Activated naive CD8-positive, alpha-beta T cell treated with anti-CD3 and anti-CD28 coated beads, Interleukin-2, amount 50 U/mL, for 24 hours (primary cell): ENCODE results near the gene SERTAD1.
A peak's percentile ranks its signal among the peaks of the same experiment; 100 is the strongest.

Experiments used
- ATAC-seq: fragments of 150-1000 bp; cut with Tn5 transposase; one replicate; pipeline ENCODE4 v1.10.0; 2021
- DNase-seq: peaks from one replicate; pipeline ENCODE4 v3.0.0; 2021
- H3K27ac Mint-ChIP-seq: one replicate; pipeline ENCODE4 v1.8.0; 2021; ENCODE audit warnings: mild to moderate bottlenecking, mixed read lengths
- H3K27me3 Mint-ChIP-seq: one replicate; pipeline ENCODE4 v1.8.0; 2021; ENCODE audit warnings: mixed read lengths
- H3K36me3 Mint-ChIP-seq: one replicate; pipeline ENCODE4 v1.8.0; 2021; ENCODE audit warnings: low read depth, mixed read lengths
- H3K4me1 Mint-ChIP-seq: one replicate; pipeline ENCODE4 v1.8.0; 2021; ENCODE audit warnings: mixed read lengths
- H3K4me3 Mint-ChIP-seq: one replicate; pipeline ENCODE4 v1.8.0; 2021; ENCODE audit warnings: mild to moderate bottlenecking, moderate library complexity, mixed read lengths
- H3K9me3 Mint-ChIP-seq: one replicate; pipeline ENCODE4 v1.8.0; 2021; ENCODE audit warnings: mixed read lengths

Gene SERTAD1

DNA sequence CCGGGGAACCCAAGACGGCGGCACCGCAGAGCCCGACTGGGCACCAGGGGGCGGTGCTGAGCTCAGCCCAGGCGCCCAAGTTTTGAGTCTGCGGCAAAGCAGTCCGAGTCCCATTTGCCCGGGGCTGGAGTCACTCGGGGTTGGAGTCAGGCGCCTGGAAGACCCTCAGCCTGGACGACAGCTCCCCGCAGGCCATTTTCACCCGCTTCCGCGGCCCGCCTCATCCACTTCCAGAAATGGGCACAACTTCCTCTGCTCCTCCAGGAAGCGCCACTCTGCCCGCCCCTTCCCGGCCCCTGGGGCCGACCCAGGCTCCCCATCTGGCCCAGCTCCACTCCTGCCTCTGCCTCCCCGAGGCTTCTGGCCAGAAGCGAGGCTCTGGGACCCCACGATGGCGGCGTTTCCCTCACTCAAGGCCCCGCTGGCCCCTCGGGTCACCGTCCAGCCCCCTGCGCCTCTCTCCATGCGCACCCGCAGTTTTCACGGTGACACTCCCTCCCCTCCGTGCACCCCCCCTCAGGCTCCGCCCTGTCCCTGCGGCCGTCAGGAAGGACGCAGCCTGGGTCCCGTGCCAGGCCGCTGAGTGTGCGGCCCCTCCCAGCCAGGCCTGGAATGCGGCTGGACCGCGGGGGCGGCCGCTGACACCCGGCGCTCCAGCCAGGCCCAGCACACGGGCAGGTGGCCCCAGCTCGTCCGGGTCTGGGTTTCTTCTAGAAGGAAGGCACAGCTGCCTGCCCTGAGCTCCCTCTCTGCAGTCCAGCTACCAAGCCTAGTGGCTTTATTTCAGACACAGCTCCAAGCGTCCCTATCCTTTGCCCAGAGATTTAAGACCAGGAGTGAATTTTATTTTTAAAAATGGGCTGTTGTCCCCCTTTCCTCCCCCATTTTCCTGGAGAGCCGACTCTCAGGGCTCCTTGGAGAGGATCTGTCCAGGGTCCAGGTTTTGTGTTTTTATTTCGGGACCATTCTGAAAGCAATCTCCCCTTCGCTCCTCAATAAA is 4.7 kb downstream of the SERTAD1 start:
- H3K27ac Mint-ChIP-seq = peak overlapping the region; percentile 87
- H3K36me3 Mint-ChIP-seq = peaks cover 14% of the 10 kb centered on the region
- ATAC-seq = peak; percentile 54
- peaks cover 2% of the 10 kb centered on the region for H3K27me3 Mint-ChIP-seq
- peak; percentile 82 for DNase-seq
- H3K4me3 Mint-ChIP-seq = peak overlapping the region; percentile 80
- H3K9me3 Mint-ChIP-seq = no peaks in the 10 kb centered on the region
- peaks cover 33% of the 10 kb centered on the region for H3K4me1 Mint-ChIP-seq

DNA sequence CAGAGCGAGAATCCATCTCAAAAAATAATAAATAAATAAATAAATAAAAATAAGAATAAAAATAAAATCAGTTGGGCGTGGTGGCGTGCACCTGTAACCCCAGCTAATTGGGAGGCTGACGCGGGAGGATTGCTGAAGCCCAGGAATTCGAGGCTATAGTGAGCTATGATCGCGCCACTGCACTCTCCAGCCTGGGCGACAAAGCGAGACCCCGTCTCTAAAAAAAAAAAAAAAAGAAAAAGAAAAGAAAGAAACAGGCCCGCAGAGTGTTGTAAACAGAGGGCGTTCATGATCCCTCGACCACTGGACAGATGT is 5.4 kb downstream of the SERTAD1 start:
- Mint-ChIP-seq H3K9me3 (no peaks in the 10 kb centered on the region), H3K4me1 (peaks cover 31% of the 10 kb centered on the region), H3K27me3 (no peaks in the 10 kb centered on the region), H3K4me3 (peak overlapping the region; percentile 80), H3K36me3 (peaks cover 11% of the 10 kb centered on the region), H3K27ac (peak overlapping the region; percentile 87)
- DNase-seq (no peak), ATAC-seq (no peak)

DNA sequence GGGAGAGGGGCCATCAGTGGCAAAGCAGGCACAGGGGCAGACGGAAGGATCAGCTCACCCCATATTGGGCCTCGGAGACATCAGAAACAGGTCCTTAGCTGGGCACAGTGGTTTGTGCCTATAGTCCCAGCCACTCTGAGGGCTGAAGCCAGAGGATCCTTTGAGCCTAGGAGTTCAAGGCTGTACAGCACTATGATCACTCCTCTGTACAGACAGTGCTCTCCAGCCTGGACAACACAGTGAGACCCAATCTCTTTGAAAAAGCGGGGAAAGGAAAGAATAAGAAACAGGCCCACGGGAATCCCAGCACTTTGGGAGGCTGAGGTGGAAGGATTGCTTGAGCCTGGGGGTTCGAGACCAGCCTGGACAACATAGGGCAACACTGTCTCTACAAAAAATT is 6.0 kb downstream of the SERTAD1 start:
- DNase-seq (no peak), ATAC-seq (no peak)
- H3K4me3 Mint-ChIP-seq = peak overlapping the region; percentile 27
- peaks cover 8% of the 10 kb centered on the region for H3K36me3 Mint-ChIP-seq
- H3K27ac Mint-ChIP-seq = no peak overlapping the region
- H3K9me3 Mint-ChIP-seq = no peaks in the 10 kb centered on the region
- peaks cover 31% of the 10 kb centered on the region for H3K4me1 Mint-ChIP-seq
- no peaks in the 10 kb centered on the region for H3K27me3 Mint-ChIP-seq

DNA sequence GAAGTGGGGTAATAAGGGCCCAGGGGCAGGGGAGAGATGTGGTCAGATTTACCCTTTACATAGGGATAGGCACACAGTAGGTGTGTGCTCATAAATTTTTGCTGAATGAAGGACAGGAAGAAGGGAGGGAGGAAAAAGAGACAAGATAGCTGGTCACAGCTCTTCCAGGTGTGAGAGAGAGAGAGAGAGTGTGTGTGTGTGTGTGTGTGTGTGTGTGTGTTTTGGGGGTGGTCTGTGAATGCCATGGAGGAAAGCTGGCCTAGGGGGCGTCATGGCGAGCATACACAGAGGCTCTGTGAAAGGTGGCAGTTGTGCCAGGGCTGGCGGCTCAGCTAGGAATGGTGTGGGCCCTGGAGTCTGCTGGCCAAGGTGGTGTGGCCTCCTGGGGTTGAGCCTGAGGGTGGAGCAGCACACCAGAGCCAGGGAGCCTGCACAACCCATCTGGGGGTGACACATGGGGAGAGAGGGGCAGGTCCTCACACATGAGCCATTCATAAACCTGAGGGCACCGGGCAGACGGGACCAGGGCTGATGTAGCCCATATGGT is 6.7 kb downstream of the SERTAD1 start:
- no peak overlapping the region for H3K27ac Mint-ChIP-seq
- no peak overlapping the region for H3K4me3 Mint-ChIP-seq
- H3K27me3 Mint-ChIP-seq = no peaks in the 10 kb centered on the region
- no peaks in the 10 kb centered on the region for H3K9me3 Mint-ChIP-seq
- ATAC-seq (no peak), DNase-seq (no peak)
- peaks cover 26% of the 10 kb centered on the region for H3K4me1 Mint-ChIP-seq
- peaks cover 4% of the 10 kb centered on the region for H3K36me3 Mint-ChIP-seq

DNA sequence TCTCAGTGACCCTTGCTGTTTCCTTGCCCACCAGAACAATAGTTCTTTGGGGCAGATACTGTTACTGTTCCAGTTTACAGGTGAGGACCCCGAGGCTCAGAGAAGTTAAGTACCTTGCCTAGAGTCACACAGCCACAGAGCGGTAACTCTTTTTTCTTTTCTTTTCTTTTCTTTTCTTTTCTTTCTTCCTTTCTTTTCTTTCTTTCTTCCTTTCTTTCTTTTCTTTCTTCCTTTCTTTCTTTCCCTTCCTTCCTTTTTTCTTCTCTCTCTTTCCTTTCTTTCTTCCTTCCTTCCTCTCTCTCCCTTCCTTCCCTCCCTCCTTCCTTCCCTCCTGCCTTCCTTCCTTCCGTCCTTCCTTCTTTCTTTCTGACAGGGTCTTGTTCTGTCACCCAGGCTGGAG is 7.8 kb downstream of the SERTAD1 start:
- peaks cover 2% of the 10 kb centered on the region for H3K27me3 Mint-ChIP-seq
- no peak for ATAC-seq

DNA sequence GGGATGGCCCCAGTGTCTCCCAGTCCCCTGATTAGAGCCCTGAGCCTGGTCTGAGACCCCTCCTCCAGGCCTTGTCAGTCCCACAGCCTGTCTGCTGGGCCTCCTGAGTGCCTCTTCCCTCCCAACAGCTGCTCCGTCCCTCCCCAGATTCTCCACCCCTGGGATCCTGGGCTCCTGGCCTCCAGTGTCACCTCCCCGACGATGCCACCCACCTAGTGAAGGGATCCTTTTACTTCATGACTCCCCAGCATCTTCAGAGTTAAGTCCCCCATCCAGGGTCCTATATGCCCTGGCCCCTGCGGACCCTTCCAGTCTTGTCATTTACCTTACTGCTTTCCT is 8.2 kb downstream of the SERTAD1 start:
- Mint-ChIP-seq H3K4me1 (peaks cover 27% of the 10 kb centered on the region), H3K4me3 (no peak overlapping the region), H3K27ac (no peak overlapping the region), H3K36me3 (peaks cover 4% of the 10 kb centered on the region), H3K27me3 (peaks cover 2% of the 10 kb centered on the region), H3K9me3 (no peaks in the 10 kb centered on the region)
- ATAC-seq (no peak), DNase-seq (no peak)

More for the DNA sequence above, 7.8 kb downstream of the SERTAD1 start:
- Mint-ChIP-seq H3K27ac (no peak overlapping the region), H3K4me3 (no peak overlapping the region), H3K4me1 (peaks cover 27% of the 10 kb centered on the region), H3K36me3 (peaks cover 4% of the 10 kb centered on the region), H3K9me3 (no peaks in the 10 kb centered on the region)
- DNase-seq = no peak

DNA sequence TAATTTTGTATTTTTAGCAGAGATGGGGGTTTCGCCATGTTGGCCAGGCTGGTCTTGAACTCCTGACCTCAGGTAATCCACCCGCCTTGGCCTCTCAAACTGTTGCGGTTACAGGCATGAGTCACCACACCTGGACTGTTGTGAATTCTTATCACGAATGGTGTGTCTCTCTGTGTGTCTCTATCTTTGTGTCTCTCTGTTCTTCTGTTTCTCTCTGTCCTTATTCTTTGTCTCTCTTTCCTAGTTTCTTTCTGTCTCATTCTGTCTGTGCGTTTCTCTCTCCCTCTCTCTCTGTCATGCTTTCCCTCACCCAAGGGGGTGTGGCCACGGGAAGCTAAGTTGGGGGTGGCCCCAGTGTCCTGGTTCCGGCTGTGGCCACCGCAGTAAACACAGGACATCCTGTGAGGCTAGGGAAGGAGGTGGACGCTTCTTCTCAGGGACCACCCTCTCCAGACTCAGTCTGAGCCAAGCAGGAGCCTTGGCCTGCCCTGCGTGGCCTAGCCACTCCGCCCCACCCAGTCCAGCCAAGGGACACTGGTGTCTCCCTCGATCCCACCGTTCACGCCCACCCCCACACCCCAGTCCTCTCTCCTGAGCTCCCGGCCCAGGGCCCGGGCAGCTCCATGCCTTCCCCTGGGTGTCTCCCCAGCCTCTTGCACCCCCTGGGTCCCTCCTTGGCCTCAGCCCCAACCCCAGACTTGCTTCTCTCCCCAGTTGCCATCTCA is 8.7 kb downstream of the SERTAD1 start:
- H3K4me1 Mint-ChIP-seq = peaks cover 22% of the 10 kb centered on the region
- H3K27me3 Mint-ChIP-seq = peaks cover 2% of the 10 kb centered on the region
- H3K36me3 Mint-ChIP-seq = no peaks in the 10 kb centered on the region

DNA sequence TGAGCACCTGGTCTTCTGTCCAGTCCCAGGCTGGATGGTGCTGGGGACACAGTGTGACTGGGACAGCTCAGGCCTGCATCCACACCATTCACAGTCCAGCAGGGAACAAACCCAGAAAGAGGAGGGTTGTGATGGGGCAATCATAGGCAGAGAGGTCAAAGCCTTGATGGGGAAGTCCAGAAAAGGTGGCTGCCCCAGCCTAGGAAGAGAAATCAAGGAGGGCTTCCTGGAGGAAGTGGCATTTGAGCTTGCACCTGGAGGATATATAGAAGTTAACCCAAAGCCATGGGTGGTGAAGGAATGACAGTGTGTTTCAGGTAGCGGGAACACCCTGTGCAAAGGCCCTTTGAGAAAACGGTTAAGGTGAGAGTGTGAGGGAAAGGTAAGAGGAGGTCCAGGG is 10.0 kb downstream of the SERTAD1 start:
- Mint-ChIP-seq H3K4me1 (peaks cover 15% of the 10 kb centered on the region), H3K27me3 (peaks cover 2% of the 10 kb centered on the region), H3K9me3 (no peaks in the 10 kb centered on the region), H3K4me3 (no peak overlapping the region), H3K36me3 (no peaks in the 10 kb centered on the region), H3K27ac (no peak overlapping the region)
- no peak for DNase-seq
- no peak for ATAC-seq

More for the DNA sequence above, 8.7 kb downstream of the SERTAD1 start:
- no peak for ATAC-seq
- DNase-seq = no peak
- no peak overlapping the region for H3K27ac Mint-ChIP-seq
- no peaks in the 10 kb centered on the region for H3K9me3 Mint-ChIP-seq
- no peak overlapping the region for H3K4me3 Mint-ChIP-seq

DNA sequence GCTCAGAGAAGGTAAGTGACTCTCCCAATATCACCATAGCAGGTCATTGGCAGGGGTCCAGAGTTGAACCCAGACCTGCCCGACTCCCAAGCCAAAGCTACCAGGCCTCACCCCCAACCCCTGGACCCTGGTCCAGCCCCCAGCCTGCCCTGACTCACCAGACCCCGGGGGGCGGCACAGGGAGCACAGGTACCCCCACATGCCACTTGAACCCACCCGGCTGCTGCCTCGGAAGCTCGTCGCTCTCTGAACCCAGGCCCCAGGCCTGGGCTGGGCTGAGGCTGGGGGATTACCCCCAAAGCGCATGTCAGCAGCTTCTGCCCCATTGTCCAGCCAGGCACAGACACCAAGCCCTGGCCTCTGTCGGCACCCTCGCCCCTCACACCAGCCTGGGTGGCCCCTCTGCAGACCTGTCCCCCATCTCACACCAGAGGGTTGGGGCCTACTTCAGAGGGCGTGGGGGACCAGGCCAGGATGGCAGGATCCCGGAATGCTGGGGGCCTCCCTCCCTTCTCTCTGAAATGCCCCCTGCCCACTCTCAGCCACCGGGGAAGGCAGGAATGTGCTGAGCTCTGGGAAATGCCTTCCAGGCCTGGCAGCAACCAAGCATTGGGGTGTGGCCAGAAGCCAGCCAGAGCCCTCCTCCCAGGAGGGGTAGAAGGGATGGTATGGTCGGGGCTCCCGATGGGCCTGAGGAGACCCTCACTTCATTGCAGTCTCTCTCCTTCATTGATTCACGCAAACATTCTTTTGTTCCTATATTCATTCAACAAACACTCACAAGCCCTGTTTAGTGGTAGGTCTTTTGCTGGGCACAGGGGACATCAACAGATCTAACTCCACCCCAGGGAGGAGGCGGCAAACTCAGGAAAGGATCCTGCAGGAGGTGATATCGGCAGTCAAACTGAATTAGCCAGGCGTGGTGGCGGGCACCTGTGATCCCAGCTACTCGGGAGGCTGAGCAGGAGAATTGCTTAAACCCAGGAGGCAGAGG is 11.0 kb downstream of the SERTAD1 start:
- Mint-ChIP-seq H3K4me1 (peaks cover 11% of the 10 kb centered on the region), H3K27ac (no peak overlapping the region)

DNA sequence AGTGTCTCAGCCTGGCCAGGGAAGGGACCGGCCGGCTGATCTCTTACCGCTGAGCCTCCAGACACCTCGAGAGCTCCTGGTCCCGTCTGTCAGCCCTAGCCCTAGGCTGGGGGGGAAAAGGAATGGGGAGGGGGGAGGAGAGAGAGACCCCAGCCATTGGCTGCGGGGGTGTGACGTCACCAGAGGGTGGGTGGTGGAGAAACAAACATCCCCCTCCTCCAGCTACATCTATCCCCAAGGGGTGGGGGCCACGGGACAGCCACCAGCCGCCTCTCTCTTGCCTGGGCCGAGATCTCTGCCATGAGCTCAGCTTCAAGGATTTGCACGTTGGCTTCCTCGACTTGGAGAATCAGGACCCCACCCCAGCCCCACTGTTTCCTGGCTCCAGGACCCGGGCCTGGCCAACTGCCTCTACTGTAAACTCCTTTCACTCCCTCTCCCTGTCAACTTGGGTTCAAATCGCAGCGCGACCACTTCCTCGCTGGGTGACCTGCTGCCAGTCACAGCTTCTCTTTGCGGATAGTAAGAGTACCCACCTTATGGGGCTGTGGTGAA is 12.4 kb downstream of the SERTAD1 start, which contains the start of gene PRX:
Gene PRX (minus strand): TSS at position 88 of the 555 bp plus-strand sequence. CDS start 5,446 bp downstream, outside the sequence.
- Mint-ChIP-seq H3K4me3 (no peak within 1 kb of the TSS), H3K9me3 (no peaks in the 10 kb centered on the region), H3K36me3 (no peaks in the 10 kb centered on the region), H3K4me1 (peaks cover 11% of the 10 kb centered on the region), H3K27ac (no peak within 1 kb of the TSS), H3K27me3 (peaks cover 2% of the 10 kb centered on the region)
- DNase-seq (no peak), ATAC-seq (no peak)

More for the DNA sequence above, 11.0 kb downstream of the SERTAD1 start:
- Mint-ChIP-seq H3K9me3 (no peaks in the 10 kb centered on the region), H3K27me3 (peaks cover 2% of the 10 kb centered on the region), H3K36me3 (no peaks in the 10 kb centered on the region), H3K4me3 (no peak overlapping the region)
- DNase-seq (no peak), ATAC-seq (no peak)

DNA sequence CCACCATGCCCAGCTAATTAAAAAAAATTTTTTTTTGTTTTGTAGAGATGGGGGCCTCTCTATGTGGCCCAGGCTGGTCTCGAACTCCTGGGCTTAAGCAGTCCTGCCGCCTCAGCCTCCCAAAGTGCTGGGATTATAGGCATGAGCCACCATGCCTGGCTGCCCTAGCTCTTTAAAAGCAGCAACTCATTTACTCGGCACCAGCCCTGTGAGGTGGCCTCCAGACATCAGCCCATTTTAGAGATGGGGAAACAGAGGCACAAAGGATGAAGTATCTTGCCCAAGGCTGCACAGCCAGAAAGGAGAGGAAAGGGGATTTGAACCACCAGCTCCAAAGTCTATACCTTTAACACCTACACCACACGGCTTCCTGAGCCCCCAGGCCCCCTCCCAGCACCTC is 12.9 kb downstream of the SERTAD1 start:
- Mint-ChIP-seq H3K27ac (no peak overlapping the region), H3K36me3 (no peaks in the 10 kb centered on the region), H3K4me1 (peaks cover 12% of the 10 kb centered on the region), H3K4me3 (no peak overlapping the region), H3K27me3 (peaks cover 2% of the 10 kb centered on the region), H3K9me3 (no peaks in the 10 kb centered on the region)
- ATAC-seq (no peak), DNase-seq (no peak)

DNA sequence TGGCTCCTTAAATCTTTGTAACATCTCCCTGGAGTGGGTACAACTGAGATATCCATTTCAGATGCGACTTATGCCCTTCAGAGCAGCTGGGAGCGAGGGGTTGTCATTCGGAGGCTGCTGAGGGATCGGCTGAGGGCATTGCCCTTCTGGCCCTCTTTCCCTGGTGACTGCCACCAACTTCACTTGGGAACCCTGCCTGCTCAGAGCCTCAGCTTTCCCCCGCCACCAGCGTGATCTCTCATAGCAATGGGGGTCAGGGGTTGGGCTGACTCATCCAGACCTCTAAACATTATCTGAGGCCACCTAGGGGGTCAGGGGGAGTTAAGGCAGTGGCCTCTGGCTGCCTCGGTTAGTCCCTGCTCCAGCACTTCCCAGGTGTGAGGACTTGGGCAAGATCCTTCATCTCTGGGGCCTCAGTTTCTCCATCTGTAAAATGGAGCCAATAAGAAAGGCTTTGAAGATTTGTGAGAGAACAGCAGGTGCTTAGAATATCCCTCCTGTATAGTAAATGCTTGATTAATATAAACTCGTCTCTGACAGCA is 13.8 kb downstream of the SERTAD1 start:
- H3K27me3 Mint-ChIP-seq = peaks cover 2% of the 10 kb centered on the region
- H3K4me3 Mint-ChIP-seq = no peak overlapping the region
- H3K27ac Mint-ChIP-seq = no peak overlapping the region
- DNase-seq = no peak
- ATAC-seq = no peak
- H3K36me3 Mint-ChIP-seq = no peaks in the 10 kb centered on the region
- no peaks in the 10 kb centered on the region for H3K9me3 Mint-ChIP-seq
- peaks cover 8% of the 10 kb centered on the region for H3K4me1 Mint-ChIP-seq

DNA sequence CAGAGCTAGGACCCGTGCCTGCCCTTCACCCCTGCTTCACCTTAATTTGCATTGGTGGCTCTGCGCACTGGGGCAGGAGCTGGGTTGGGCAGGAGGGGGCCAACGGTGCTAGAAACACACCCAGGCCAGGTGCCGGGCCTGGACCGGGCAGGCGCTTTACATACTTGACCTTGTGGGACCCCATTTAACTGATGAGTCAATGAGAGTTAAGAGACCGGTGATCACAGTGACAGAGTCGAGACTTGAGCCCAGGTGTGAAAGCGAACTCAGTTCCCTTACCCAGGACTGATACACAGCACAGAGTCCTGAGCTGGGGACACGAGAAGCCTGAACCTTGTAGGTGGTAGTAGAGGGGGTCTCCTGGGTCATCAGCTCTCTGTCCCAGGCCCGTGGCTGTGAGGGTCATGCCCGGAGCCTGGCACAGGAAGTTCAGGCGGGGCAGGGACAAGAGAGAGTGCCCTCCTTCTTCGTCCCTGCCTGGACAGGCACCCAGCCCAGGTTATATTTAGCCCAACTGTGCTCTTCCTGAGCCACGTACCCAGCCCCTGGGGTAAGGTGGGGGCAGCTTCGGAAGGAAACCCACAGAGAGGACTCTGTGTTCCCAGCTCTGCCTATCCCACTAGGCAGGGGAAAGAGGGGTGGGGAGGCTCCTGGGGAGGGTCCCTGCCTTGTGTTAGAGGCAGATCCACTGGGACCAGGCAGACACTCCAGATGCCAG is 14.5 kb downstream of the SERTAD1 start:
- DNase-seq (no peak), ATAC-seq (no peak)
- Mint-ChIP-seq H3K36me3 (no peaks in the 10 kb centered on the region), H3K27ac (no peak overlapping the region), H3K27me3 (peaks cover 2% of the 10 kb centered on the region), H3K9me3 (no peaks in the 10 kb centered on the region), H3K4me3 (no peak overlapping the region), H3K4me1 (peaks cover 4% of the 10 kb centered on the region)
